ENCODE results near the gene HTR4. TPM values are rescaled to one million over a fixed set of nuclear protein-coding genes. Genes with fewer than 3 reads are reported as not detected.
"Not testable (repeated sequence)": the region's sequence is repeated elsewhere in the genome, so short reads cannot be mapped to it uniquely, and the experiment has no call there.

The HTR4 gene
- total and polyA plus RNA-seq, 8 donors, result 0.92 to 17.4 (median 7.6) TPM; not detected in 5

GRCh38 chr5:148532969-148533670 is 121.2 kb downstream of the HTR4 start:
- Histone ChIP-seq H3K4me1 (no peaks in the 10 kb centered on the region), H3K9me3 (peaks cover 9 to 35% (median 25%) of the 10 kb centered on the region in 4 donors), H3K36me3 (no peaks in the 10 kb centered on the region), H3K27ac (no peak overlapping the region), H3K4me3 (no peak overlapping the region), H3K27me3 (no peaks in the 10 kb centered on the region)
- intact Hi-C loops (cut with DNase I; ENCODE audit: low total_unique reads), result no loop called here
- TF ChIP-seq POLR2A (IDR thresholded peaks at IDR 0.05) (no peak), POLR2AphosphoS5 (IDR thresholded peaks at IDR 0.05) (no peak), EP300 (IDR thresholded peaks at IDR 0.05) (no peak), CTCF (IDR thresholded peaks at IDR 0.05) (no peak)
- no peak for DNase-seq
- 70 to 75% (median 72%) methylated on average over 5 of the region's 5 CpGs for WGBS, 5 donors

GRCh38 chr5:148529450-148529849 is 124.9 kb downstream of the HTR4 start:
- H3K4me1 ChIP-seq; H3K4me3 ChIP-seq; H3K27ac ChIP-seq; H3K36me3 ChIP-seq; H3K27me3 ChIP-seq; DNase-seq; intact Hi-C loops (cut with DNase I; ENCODE audit: low total_unique reads): not testable (repeated sequence)
- 91 to 97% (median 92%) methylated on average over 2 of the region's 2 CpGs for WGBS, 5 donors
- H3K9me3 ChIP-seq, result peaks cover 9 to 26% (median 22%) of the 10 kb centered on the region in 4 donors

- Histone ChIP-seq H3K27ac (no peak overlapping the region), H3K4me1 (no peaks in the 10 kb centered on the region), H3K36me3 (no peaks in the 10 kb centered on the region), H3K9me3 (peaks cover 5 to 12% (median 9%) of the 10 kb centered on the region in 4 donors), H3K27me3 (no peaks in the 10 kb centered on the region), H3K4me3 (no peak overlapping the region)
- WGBS, 5 donors, result 71 to 86% (median 79%) methylated on average over 5 of the region's 5 CpGs
- intact Hi-C loops (cut with DNase I; ENCODE audit: low total_unique reads), result no loop called here
- TF ChIP-seq POLR2AphosphoS5 (IDR thresholded peaks at IDR 0.05), result no peak
- TF ChIP-seq POLR2A (IDR thresholded peaks at IDR 0.05), result no peak
- no peak for DNase-seq
These were observed 129.6 kb downstream of the HTR4 start for GRCh38 chr5:148524721-148525120.

- no peak overlapping the region for H3K4me3 ChIP-seq
- no peaks in the 10 kb centered on the region for H3K36me3 ChIP-seq
- WGBS, 5 donors, result 53 to 68% (median 65%) methylated on average over 5 of the region's 5 CpGs
- TF ChIP-seq EP300 (IDR thresholded peaks at IDR 0.05) (no peak), POLR2AphosphoS5 (IDR thresholded peaks at IDR 0.05) (no peak), CTCF (IDR thresholded peaks at IDR 0.05) (no peak), POLR2A (IDR thresholded peaks at IDR 0.05) (no peak)
- DNase-seq, result no peak
- H3K4me1 ChIP-seq, result no peaks in the 10 kb centered on the region
- no peaks in the 10 kb centered on the region for H3K27me3 ChIP-seq
- H3K27ac ChIP-seq, result no peak overlapping the region
- intact Hi-C loops (cut with DNase I; ENCODE audit: low total_unique reads), result no loop called here
- H3K9me3 ChIP-seq, result no peaks in the 10 kb centered on the region
These were observed 131.2 kb downstream of the HTR4 start for GRCh38 chr5:148523139-148523538.

GRCh38 chr5:148515460-148515859 is 138.9 kb downstream of the HTR4 start:
- H3K4me3 ChIP-seq, result no peak overlapping the region
- no peaks in the 10 kb centered on the region for H3K36me3 ChIP-seq
- no peaks in the 10 kb centered on the region for H3K27me3 ChIP-seq
- peaks cover 0 to 9% (median 2%) of the 10 kb centered on the region in 4 donors for H3K9me3 ChIP-seq
- H3K4me1 ChIP-seq, result no peaks in the 10 kb centered on the region
- no peak overlapping the region for H3K27ac ChIP-seq
- TF ChIP-seq POLR2AphosphoS5 (IDR thresholded peaks at IDR 0.05) (no peak), CTCF (IDR thresholded peaks at IDR 0.05) (no peak), POLR2A (IDR thresholded peaks at IDR 0.05) (no peak), EP300 (IDR thresholded peaks at IDR 0.05) (no peak)
- WGBS, 5 donors, result 70 to 85% (median 74%) methylated on average over 2 of the region's 2 CpGs
- no peak for DNase-seq
- intact Hi-C loops (cut with DNase I; ENCODE audit: low total_unique reads), result no loop called here
